ENCODE results near the gene TLR4.

DNA sequence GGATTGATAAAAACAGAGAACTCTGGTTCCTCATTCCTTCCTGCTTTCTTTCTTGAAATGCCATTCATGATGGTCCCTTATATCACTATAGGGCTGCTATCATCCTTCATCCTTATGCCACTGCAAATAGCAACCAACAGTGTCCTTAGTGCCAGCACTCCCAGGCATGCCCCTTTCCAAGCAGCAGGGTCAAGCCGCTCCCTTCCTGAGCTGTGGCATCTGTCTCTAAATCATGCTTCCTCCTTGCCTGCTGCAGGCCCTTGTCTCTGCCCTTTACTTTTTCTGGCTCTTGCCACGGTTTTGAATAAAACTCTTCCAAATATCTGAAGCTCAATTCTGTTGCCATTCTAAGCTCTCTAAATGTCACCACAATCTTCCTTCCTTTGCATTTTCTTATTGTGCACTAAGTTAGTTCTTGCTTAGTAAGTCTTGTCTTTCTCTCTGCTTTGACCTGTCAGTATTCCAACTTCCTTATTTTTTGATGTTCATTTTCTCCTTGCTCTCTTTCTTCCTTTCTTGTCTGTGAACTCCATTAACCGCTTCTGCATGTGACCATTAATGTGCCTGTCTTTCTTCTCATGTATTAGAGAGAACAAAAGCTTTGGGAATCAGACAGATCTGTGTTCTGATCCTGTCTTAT lies 19.9 kb downstream of the TLR4 start:
- TF ChIP-seq REST (IDR thresholded peaks at IDR 0.05), result no peak
- TF ChIP-seq, protein P1, sequence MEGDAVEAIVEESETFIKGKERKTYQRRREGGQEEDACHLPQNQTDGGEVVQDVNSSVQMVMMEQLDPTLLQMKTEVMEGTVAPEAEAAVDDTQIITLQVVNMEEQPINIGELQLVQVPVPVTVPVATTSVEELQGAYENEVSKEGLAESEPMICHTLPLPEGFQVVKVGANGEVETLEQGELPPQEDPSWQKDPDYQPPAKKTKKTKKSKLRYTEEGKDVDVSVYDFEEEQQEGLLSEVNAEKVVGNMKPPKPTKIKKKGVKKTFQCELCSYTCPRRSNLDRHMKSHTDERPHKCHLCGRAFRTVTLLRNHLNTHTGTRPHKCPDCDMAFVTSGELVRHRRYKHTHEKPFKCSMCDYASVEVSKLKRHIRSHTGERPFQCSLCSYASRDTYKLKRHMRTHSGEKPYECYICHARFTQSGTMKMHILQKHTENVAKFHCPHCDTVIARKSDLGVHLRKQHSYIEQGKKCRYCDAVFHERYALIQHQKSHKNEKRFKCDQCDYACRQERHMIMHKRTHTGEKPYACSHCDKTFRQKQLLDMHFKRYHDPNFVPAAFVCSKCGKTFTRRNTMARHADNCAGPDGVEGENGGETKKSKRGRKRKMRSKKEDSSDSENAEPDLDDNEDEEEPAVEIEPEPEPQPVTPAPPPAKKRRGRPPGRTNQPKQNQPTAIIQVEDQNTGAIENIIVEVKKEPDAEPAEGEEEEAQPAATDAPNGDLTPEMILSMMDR (IDR thresholded peaks at IDR 0.05), result no peak
- TF ChIP-seq POLR2A (IDR thresholded peaks at IDR 0.05; ENCODE audit: low read length), result no peak
- TF ChIP-seq EP300 (IDR thresholded peaks at IDR 0.05), result no peak

All from A549 (cell line).